Measurements from ENCODE around the gene FBXO47. TPM values are rescaled to one million over a fixed set of nuclear protein-coding genes. Genes with fewer than 3 reads are reported as not detected.

FBXO47 gene
- total and polyA plus RNA-seq, 9 of the 15 experiments (the other 6 are each of a cell fraction or from before 2014, with no cell fraction given) = not detected

GRCh38 chr17:39014044-39014794 is 47.0 kb upstream of the FBXO47 start (continued):
- TF ChIP-seq RAD21 (CRISPR knock-in tag; conservative IDR thresholded peaks at IDR 0.05 in 1 of 2, IDR thresholded peaks at IDR 0.05 in 1 of 2) (no peak; a peak in 1 of 4 replicates), C11orf30 (IDR thresholded peaks at IDR 0.05; ENCODE audit: low read depth) (peak; percentile 97), NFRKB (IDR thresholded peaks at IDR 0.05; ENCODE audit: low read depth) (no peak), CCAR2 (IDR thresholded peaks at IDR 0.05; ENCODE audit: low read depth, low read length) (no peak), GMEB1 (CRISPR knock-in tag; IDR thresholded peaks at IDR 0.05) (peak; percentile 82), NEUROD1 (IDR thresholded peaks at IDR 0.05; ENCODE audit: borderline replicate concordance, low read depth, low read length, partially characterized antibody) (no peak), PURB (CRISPR knock-in tag; IDR thresholded peaks at IDR 0.05; ENCODE audit: low read depth) (no peak), GTF2E2 (tag; IDR thresholded peaks at IDR 0.05) (no peak; the same call in 1 of the 2 replicates), DACH1 (IDR thresholded peaks at IDR 0.05; ENCODE audit: partially characterized antibody) (peak; percentile 28), ZBTB5 (IDR thresholded peaks at IDR 0.05) (no peak), ZNF354B (CRISPR knock-in tag; IDR thresholded peaks at IDR 0.05) (peak; percentile 93), NR2F6 (CRISPR knock-in tag; IDR thresholded peaks at IDR 0.05) (0 out of 2 replicates have a peak, but pooled peaks have one; percentile 73), UBTF (IDR thresholded peaks at IDR 0.05; ENCODE audit: borderline replicate concordance in 1 of 2, low read depth in 2 of 2, low read length in 2 of 2) (no peak), DDX20 (tag; IDR thresholded peaks at IDR 0.05; ENCODE audit: low read depth) (peak; percentile 99), NFE2L1 (tag; IDR thresholded peaks at IDR 0.05; ENCODE audit: borderline replicate concordance, low read depth) (peak; percentile 95), MYC (IDR thresholded peaks at IDR 0.05; ENCODE audit: low read depth, low read length) (no peak), MYC (CRISPR knock-in tag; IDR thresholded peaks at IDR 0.05; ENCODE audit: borderline replicate concordance, low read depth) (peak; percentile 98), PTRF (tag; IDR thresholded peaks at IDR 0.05) (peak; percentile 99), GATA2 (CRISPR knock-in tag; IDR thresholded peaks at IDR 0.05) (no peak)
- TF ChIP-seq, protein P1, sequence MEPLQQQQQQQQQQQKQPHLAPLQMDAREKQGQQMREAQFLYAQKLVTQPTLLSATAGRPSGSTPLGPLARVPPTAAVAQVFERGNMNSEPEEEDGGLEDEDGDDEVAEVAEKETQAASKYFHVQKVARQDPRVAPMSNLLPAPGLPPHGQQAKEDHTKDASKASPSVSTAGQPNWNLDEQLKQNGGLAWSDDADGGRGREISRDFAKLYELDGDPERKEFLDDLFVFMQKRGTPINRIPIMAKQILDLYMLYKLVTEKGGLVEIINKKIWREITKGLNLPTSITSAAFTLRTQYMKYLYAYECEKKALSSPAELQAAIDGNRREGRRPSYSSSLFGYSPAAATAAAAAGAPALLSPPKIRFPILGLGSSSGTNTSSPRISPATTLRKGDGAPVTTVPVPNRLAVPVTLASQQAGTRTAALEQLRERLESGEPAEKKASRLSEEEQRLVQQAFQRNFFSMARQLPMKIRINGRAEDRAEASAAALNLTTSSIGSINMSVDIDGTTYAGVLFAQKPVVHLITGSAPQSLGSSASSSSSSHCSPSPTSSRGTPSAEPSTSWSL (CRISPR knock-in tag; IDR thresholded peaks at IDR 0.05; ENCODE audit: borderline replicate concordance) = peak; percentile 95; the same call in 1 of the 2 replicates

Data from K562 (cell line).